Measurements from ENCODE around the gene UBE2D1.

- TF ChIP-seq ZNF274 (CRISPR knock-in tag; IDR thresholded peaks at IDR 0.05) (no peak), SYNCRIP (IDR thresholded peaks at IDR 0.05; ENCODE audit: insufficient read depth, low read depth, low read length) (no peak), ZNF512B (CRISPR knock-in tag; IDR thresholded peaks at IDR 0.05; ENCODE audit: borderline replicate concordance) (no peak)
These were observed 40.8 kb upstream of the UBE2D1 start for GRCh38 chr10:58293989-58294388.

Data from HepG2 (cell line).